Activated T-cell treated with anti-CD3 and anti-CD28 coated beads for 48 hours (primary cell): ENCODE results near the gene NAV2.

Experiments
- DNase-seq: peaks from one replicate; pipeline ENCODE4 v3.0.0-alpha.2; 2020; ENCODE audit warnings: low read depth

NAV2 gene

DNA sequence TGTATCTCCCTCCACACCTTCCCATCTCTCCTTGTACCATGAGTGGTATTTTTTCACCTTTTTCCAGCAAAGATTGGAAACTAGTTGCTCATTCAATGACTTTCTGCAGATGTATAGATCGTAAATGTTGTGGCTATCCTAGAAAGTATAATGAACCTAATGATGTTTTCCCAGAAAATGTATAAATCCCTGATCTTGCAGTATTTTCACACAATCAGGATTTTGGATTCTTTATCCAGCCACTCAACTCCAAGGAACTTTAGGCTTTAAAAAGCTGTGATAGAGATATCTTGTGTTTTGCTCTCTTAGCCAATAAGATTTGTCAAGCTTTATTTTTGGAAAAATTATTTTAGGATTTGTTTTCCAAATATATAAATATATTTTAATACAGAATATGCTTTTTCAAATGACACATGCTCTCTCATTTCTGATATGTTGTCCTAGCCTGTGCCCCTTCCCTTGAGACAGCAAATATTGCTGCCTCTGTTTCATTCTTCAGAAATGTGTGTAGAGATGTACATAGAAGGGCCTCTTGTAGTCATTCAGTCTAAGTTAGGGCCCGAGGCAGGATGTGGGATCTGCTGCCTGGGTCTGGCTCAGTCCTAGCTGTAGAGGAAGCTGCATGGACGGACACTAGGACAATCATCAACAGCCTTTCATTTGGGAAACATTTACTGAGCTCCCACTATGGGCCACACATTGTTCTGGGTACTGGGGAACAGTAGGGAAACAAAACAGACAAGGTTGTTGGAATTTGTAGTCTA lies 62.4 kb downstream of the NAV2 start:
- no peak for DNase-seq

DNA sequence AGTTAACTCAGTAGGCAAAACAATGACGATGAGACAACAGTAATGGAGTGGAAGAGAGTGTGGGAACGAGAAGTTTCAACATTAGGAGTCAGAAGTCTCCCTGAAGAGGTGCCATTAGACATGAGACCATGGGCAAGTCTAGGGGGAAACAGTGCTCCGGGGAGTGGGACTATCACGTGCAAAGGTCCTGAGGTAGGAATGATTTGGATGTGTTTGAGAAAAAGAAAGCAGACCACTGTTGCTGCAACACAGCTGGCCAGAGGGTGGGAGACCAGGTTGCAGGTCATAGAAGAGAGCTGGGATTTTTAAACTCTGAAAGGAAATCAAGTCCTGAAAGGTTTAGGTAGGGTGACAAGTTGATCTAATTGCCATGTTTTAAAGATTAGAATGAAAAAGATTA lies 63.0 kb downstream of the NAV2 start:
- no peak for DNase-seq

DNA sequence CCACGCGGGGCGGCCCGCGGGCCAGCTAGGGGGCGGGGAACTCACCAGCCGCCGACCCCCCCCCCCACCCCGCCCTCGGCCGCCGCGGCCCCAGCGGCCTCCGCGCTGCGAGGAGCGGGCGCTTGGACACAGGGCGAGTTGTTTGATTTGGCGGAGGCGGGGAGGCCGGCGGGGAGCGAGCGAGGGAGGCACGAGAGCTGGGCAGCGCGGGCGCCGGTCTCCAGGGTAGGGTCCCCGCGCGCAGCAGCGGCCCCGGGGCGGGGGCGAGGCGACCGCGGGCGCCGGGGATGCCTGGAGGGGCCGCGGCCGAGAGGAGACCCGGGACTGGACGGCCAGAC lies 64.4 kb downstream of the NAV2 start:
- no peak for DNase-seq

DNA sequence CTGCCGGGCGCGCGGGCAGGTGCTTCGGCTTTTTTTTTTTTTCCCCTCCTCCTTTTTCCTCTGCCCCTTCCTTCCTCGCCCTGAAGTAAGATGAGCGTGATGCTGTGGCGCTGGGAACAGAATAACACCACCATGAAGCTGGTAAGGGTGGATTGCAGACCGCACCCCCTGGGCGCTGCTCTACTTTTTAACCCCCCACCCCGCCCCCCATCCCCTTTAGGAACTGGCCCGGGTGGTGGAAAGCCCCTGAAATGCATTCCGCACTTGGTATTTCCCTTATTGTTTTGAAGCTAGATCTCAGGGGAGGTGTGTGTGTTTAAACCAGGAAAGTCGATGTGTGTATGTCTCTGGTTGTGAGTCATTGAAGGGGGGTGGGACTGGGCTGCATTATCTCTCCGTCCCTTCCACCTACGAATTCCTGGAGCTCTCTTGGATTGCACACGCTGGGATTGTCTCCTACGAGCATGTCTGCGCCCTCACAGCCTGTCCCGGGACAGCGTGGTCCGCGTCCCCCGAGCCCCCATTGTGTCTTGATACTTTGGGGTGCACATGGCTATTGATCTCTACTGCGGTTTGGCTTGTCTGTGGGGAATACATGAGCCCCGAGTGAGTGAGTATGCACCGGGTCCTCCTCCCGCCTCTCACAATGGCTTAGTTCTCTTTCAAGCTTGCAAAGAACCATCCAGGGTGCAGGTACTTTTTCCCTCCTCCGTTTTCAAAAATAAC lies 64.9 kb downstream of the NAV2 start:
- DNase-seq: no peak

DNA sequence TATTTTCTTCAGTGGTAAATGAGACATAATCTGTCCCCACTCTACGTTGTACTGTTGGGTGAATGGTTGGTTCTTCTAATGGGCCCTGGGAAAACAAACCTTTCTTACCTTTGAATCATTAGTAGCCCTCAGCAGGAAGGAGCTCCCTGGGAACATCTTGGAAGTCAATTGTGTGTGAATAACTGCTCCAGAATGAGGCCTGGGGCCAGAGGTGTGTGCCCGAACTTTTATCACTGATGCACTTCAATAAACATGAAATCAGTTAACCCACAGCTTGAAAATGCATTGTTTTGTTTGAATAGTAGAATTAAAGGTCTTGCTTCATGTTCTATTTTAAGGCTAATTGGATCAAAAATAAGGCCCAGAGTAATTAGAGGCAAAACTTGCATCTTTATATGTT lies 67.1 kb downstream of the NAV2 start:
- DNase-seq: no peak

DNA sequence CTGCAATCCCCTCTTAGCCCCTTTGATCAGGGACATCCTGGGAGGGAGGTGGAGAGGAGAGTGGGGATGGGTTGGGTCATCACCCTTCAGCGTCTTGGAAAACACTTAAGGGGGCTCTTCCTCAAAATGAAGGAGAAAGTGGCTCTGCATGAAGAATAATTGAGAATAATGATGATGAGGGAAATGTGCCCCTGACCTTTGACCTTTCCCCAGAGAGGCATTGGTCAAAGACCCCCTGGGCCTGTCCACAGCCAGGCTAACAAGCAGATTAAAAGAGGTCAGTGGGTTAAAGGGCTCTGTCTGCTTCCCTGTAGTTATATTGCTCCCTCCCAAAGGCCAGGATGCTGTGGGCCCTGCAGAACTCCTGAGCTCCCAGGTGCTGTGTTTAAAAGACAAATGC lies 68.7 kb downstream of the NAV2 start:
- no peak for DNase-seq

DNA sequence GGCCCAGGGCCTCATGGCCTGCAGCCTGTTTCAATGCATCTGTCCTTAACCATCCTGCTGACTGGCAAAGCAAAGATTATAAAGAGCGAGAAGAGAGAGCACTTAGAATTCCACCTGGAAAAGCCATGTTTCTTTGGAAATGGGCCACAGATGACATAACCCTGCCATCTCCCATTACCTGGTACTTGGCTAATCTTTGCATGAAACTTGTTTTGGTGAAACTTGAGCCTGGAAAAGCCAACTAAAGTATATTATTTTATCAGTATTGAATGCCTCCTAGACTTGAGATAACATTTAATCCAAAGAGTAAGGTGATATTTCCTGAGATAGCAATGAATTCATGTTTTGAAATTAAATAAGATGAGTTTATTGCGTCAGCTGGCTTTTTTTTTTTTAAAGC lies 72.6 kb downstream of the NAV2 start:
- no peak for DNase-seq

DNA sequence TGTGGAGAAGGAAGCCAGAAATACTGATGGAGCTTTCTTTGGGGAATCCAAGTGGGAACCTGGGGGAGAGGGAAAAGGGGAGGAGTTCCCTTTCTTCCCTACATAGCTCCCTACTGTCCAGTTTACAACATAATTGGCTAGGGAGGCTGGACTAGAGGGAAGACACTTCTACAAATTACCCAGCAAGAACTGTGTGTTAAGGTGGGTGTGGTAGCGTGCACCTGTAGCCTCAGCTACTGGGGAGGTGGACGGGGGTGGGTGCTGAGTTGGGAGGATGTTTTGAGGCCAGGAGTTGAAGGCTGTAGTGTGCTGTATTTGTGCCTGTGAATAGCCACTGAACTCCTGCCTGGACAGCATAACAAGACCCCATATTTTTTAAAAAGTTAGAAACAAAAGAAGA lies 74.0 kb downstream of the NAV2 start:
- no peak for DNase-seq

DNA sequence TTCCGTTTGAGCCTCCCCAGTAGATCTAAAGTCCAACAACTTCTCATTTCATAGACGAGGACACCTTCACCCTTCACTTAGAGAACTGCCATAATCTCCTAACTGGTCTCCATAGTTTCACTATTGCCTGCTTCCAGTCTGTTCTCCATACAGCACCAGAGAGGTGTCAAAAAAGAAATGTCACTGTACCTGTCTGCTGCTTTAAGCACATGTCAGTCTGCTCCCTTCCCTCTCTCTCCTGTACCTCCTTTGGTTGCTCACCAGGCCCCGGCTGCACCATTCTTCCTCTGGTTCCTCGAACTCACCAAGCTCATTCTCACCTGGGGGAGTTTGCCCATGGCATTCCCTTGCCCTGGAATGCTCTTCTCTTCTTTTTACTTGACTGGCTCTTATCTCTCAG lies 75.8 kb downstream of the NAV2 start:
- no peak for DNase-seq

DNA sequence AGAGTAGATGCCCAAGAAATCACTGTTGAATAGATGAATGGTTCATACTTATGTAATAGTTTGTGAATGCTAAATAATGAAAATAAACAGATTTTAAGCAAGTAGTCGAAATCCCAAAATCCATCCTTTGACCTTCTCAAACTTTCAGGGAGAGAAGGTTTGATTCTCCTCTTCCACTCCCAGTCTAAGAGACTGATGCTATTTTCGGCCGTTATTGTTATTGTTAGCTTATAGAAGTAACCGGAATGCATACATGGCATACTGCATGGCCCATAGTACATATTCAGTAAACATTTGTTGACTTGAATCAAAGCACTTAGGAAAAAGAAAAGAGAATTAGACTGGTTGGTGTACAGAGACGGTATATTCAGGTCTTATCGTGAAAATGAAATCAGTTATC lies 76.6 kb downstream of the NAV2 start:
- DNase-seq: no peak

DNA sequence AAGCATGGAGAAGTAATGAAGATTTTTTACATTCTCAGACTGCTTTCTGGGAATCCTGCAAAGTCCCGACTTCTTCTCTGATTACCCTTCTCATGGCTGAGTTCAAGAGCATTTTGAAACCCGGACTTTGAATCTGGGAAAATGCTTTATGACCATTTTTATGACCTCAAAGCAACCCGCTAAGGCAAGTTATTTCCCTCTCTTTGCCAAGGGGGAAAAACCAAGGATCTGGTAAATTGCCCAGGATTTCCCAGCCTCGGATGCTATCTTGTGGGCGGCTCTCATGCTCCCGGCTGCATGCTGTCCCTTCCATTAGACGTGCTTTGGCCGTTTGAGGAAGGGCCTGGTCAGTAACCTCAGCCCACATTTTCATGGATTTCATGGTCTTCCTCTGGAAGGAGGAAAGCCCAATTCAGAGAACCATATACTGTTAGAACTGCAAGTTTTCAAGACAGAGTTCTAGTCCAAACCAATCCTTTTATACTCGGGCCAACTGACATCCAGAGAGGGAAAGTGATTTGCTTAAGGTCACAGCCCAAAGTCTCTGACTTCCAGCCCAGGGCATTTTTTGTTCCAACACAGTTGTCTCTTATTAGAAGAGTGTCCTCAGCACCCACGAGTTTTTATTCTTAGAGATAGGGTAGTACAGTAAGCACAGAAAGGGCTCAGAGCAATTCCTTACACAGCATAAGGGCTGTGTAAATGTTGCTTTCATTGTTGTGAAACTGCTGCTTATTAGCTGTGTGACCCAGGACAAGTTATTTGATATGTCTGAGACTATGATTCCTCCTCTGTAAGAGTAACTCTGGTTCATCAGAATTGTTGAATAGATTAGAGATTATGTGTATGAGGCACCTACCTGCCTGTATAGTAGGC lies 77.4 kb downstream of the NAV2 start:
- no peak for DNase-seq

DNA sequence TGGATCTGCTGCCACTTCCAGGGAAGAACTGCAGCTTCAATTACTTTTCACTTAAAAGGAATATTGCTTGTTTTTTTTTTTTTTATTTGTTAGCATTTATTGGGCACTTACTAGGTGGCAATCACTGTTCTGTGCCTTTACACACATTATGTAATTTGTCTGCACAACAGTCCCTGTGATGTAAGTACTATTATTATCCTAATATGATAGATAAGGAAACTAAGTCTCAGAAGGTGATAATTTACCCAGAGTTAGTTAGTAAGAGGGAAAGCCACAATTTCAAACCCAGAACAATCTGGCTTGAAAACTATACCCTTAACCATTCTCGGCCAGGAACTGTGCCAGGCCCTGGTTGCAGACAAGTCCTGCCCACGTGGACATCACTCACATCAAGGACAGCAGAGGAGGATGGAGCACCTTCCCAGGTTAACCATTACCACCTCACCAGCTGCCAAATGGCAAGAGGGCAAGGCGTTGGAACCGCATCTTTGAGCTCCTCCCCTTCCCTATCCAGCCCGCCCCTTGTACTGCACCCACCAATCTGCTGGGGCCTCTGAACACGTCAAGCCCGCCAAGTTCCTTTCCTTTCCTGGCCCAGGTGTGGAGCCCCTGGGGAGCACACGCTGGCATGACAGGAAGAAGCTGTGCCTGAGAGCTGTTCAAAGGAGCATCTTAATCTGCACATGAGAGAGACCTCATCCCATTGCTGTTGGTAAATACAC lies 78.4 kb downstream of the NAV2 start:
- no peak for DNase-seq

DNA sequence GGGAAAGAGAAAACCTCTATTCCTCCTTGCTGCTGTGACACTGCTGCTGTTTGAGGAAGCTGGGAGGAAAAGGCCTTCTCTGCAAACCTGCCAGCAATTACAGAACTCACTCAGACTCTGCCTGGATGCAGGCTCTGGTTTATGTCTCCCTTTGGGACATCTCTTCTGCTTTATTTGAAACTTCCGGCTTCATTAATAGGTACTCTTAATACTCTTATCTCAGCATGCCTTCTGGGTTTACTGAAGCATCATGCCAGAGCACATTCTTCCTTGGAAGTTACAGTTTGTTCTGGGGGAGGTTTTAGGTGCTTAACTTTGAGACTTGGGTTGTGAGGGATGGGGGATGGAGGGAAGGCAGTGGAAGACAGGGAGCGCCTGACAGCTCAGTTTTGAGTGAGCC lies 79.9 kb downstream of the NAV2 start:
- DNase-seq: no peak

DNA sequence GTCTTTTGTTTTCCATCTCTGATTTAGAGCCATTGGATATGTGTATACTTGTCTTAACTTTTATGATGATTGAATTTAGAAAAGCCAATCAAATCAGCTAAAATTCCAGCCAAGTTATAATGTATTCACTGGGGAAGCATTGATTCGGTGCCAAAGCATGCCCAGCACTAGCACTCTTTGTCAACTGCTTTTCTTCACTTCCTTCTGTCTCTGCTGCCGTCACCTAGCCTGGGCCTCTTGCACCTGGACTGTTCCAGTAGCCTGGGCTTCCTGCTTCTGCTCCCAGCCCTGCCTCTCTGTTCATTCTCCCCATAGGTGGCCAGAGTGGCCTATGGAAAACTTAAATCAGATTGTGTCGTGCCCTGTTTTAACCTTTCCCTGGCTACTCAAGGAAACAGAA lies 80.7 kb downstream of the NAV2 start:
- DNase-seq: no peak

DNA sequence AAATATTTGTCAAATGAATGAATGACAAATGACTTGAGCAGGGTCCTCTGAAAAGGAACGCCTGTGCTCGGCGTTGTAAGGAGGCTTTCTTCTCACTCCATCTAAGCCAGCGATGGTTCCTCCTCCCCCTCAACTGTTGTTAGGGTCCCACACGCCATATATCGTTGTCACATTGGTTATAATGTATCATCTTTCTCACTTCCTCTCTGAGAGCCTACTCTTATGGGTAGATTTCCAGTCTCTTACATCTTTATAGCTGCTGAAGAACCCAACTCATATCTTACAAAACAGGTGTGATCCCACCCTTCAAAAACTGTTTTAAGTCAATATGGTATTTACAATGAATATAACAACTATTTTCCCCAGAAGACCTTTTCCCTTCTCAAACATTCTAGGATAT lies 81.5 kb downstream of the NAV2 start:
- no peak for DNase-seq

DNA sequence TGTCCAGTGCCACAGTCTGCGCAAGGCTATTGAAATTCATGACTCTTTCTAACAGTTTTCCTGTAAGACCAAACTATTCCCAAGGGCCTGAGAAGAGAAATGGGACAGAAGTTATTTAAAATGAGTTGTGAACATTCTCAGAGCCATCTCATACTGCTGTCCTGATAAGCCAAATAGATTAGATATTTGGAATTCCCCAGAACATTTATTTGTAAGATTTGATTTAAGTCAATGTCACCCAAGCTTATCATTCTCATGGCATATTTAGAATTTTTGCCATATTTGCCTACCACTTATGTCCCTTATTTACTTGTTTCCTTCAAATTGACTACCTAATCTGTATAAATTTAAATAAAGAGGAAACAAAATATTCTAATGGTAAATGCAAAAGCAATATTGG lies 82.4 kb downstream of the NAV2 start:
- no peak for DNase-seq

DNA sequence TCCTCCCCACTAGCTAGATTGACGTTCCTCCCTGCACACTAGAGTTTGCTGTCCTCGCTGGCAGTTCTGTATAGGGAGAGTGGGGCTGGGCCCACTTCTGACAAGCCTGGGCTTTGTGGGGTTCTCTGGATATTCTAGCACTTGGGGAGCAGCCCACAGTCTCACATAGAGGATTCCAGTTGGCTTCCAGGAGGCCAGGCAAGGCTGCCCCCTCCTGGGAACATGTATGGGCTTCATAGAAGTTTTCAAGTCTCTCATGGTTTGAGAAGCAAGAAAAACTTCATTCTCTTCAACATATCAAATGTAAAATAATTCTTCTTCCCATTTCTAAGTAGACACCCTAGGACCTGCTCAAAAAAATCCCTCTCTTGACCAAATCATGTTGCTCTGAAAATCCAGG lies 87.5 kb downstream of the NAV2 start:
- DNase-seq: no peak

DNA sequence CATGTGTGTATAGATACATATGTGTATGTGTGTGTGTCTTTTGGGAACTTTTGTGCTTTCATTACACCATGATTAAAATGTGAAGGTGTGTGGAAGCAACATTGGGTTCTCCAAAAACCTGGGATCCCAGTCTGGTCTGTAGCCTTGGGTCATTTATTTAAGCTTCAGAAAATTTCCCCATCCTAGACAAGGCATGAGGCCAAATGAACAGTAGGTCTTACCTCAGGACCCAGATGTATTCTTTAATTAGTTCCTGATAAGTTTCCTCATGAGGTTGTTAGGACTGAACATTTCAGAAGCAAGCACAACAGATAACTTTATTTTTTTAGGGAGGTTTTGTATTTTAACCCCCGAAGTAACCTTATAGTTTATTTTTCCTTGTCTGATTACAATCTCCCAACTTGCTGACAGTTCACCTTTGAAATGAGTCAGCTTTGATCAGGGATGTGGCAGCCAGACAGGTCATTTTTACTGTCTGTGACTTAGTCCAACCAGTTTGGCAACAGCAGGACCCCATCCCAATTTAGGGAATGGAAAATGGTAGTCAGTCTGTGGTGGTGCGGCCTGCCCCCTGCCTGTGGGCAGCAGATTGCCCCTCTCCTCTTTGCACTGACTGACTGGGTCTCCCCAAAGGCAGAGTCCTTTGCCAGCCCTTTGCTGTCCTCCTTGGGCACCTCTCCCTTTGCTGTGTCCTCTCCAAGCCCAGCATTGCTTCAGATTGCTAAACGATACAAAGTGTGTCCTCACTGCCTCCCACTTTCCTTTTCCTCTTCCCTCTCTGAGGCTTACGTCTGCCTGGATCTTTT lies 88.3 kb downstream of the NAV2 start:
- no peak for DNase-seq

DNA sequence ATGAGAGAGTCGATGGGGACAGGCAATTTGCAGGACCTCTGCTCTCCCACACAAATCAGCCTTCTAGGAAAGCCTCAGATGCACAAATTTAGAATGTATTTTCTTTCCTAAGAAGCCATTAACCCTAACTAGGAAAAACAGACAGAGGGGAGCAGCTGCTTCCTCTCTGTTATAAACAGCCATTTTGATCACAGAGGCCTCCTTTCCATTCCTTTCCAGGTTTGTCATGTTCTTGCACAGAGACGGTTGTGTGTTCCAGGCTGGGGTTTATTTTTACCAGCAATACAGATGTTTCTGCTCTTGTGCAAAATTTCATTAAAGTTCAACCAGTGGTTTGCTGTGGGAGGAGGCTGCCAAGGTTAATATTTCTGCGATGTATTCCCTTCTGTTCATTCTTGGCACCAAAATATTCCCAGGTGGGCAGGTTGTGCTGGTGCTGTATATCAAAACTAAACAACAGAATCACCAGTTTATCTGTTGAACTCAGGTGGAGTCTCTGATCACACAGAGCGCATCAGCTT lies 90.2 kb downstream of the NAV2 start:
- no peak for DNase-seq

DNA sequence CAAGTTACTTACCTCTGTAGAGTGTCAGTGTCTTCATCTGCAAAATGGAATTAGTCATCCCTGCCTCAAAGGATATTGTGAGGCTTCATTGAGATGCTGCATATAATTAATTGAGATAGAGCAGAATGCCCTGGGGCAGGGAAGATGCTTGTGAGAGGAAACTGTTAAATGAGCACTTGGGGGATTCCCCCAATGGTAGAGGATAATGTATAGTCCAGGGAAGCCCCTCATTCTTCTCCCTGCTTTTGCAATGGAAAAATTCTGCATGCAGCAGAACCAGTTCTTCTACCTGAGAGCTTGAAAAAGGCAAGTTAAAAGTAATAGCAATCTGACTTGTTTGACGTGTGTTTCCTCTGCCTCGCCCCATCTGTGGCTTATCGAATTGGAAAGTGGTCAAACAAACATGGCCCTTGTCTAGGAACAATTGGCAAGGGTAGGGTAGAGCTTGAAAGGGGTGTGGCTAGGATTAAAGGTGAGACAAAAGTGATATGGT lies 90.9 kb downstream of the NAV2 start:
- no peak for DNase-seq

DNA sequence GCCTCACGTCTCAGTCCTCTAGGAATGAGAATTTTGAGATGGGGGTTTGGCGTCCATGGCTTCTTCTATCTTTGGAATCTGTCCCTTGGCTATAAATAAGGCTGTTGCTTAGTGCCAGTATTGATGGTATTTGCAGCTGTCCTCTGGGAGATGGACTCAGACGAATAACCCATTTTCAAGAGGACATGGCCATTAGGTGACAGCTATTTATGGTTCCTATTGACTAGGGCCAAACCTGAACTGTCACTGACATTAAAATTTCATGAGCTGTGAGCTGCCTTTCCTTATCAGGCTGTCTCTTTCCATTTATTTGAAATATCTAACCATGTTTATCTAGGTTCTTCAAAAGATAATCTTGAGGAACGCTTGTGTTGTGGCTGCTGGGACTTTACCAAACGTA lies 92.7 kb downstream of the NAV2 start:
- no peak for DNase-seq
